ENCODE results near the gene UNC13B.

UNC13B gene

GRCh38 chr9:35452481-35452880 lies 290.7 kb downstream of the UNC13B start:
- no peak for DNase-seq

- no peak for DNase-seq
These were observed 292.0 kb downstream of the UNC13B start for GRCh38 chr9:35453786-35454185.

Data from inflammatory macrophage treated with lipopolysaccharide for 4 hours (primary cell).